H9 (cell line): ENCODE data around the gene ECEL1. TPM values are rescaled to one million over a fixed set of nuclear protein-coding genes. Genes with fewer than 3 reads are reported as not detected.

Experiments
- DNase-seq: peaks from one replicate; pipeline ENCODE4 v3.0.0-alpha.2; 2017
- H2AFZ ChIP-seq: one replicate; pipeline ENCODE4 v1.6.1; 2013; ENCODE audit warnings: mild to moderate bottlenecking, low read length, control low read depth, moderate library complexity
- H2AK5ac ChIP-seq: 2 replicates; pipeline ENCODE4 v1.6.1; 2013; ENCODE audit warnings: low read length, control low read depth, mixed read lengths; ENCODE audit not compliant: insufficient read length
- H2BK120ac ChIP-seq: one replicate; pipeline ENCODE4 v1.6.1; 2013; ENCODE audit warnings: low read depth, mild to moderate bottlenecking, low read length, control low read depth, inconsistent platforms; ENCODE audit not compliant: poor library complexity, severe bottlenecking
- H2BK12ac ChIP-seq: 2 replicates; pipeline ENCODE4 v1.6.1; 2013; ENCODE audit warnings: low read length, control low read depth, mixed read lengths, low read depth; ENCODE audit not compliant: insufficient read length
- H2BK15ac ChIP-seq: 2 replicates; pipeline ENCODE4 v1.6.1; 2013; ENCODE audit warnings: low read depth, low read length, control low read depth
- H2BK20ac ChIP-seq: one replicate; pipeline ENCODE4 v1.6.1; 2013; ENCODE audit warnings: low read depth, mild to moderate bottlenecking, low read length, control low read depth, inconsistent platforms; ENCODE audit not compliant: poor library complexity, severe bottlenecking
- H2BK5ac ChIP-seq: 2 replicates; pipeline ENCODE4 v1.6.1; 2013; ENCODE audit warnings: low read length, control low read depth, mixed read lengths; ENCODE audit not compliant: insufficient read length
- H3K14ac ChIP-seq: 2 replicates; pipeline ENCODE4 v1.6.1; 2013; ENCODE audit warnings: low read length, control low read depth; ENCODE audit not compliant: insufficient read depth
- H3K18ac ChIP-seq: 2 replicates; pipeline ENCODE4 v1.6.1; 2013; ENCODE audit warnings: low read depth, mild to moderate bottlenecking, mixed read lengths, low read length, control low read depth; ENCODE audit not compliant: insufficient read length
- H3K23ac ChIP-seq: 2 replicates; pipeline ENCODE4 v1.6.1; 2013; ENCODE audit warnings: low read length, control low read depth, mixed read lengths, low read depth; ENCODE audit not compliant: insufficient read length
- H3K23me2 ChIP-seq: 2 replicates; pipeline ENCODE4 v1.6.1; 2013; ENCODE audit warnings: low read depth, mild to moderate bottlenecking, mixed read lengths, low read length, control low read depth; ENCODE audit not compliant: insufficient read length, poor library complexity, severe bottlenecking
- H3K27ac ChIP-seq: 2 replicates; pipeline ENCODE4 v1.5.1; 2013; ENCODE audit warnings: low read length, control low read depth, mixed read lengths, low read depth; ENCODE audit not compliant: insufficient read length
- H3K27me3 ChIP-seq: 2 replicates; pipeline ENCODE4 v1.6.1; 2013; ENCODE audit warnings: low read length, control low read depth, inconsistent platforms; ENCODE audit not compliant: insufficient read depth
- H3K4ac ChIP-seq: 2 replicates; pipeline ENCODE4 v1.6.1; 2013; ENCODE audit warnings: low read depth, mild to moderate bottlenecking, control low read depth, inconsistent platforms, low read length, moderate library complexity
- H3K4me1 ChIP-seq: 2 replicates; pipeline ENCODE4 v1.6.1; 2013; ENCODE audit warnings: low read length, control low read depth, inconsistent platforms; ENCODE audit not compliant: insufficient read depth
- H3K4me2 ChIP-seq: 2 replicates; pipeline ENCODE4 v1.6.1; 2013; ENCODE audit warnings: low read length, control low read depth, mixed read lengths; ENCODE audit not compliant: insufficient read length, insufficient read depth
- H3K56ac ChIP-seq: 2 replicates; pipeline ENCODE4 v1.6.1; 2013; ENCODE audit warnings: low read depth, mild to moderate bottlenecking, mixed read lengths, low read length, control low read depth; ENCODE audit not compliant: insufficient read length
- H3K79me1 ChIP-seq: 2 replicates; pipeline ENCODE4 v1.6.1; 2013; ENCODE audit warnings: low read depth, mild to moderate bottlenecking, moderate library complexity, low read length, control low read depth, inconsistent platforms; ENCODE audit not compliant: insufficient read depth, poor library complexity, severe bottlenecking
- H3K79me2 ChIP-seq: 2 replicates; pipeline ENCODE4 v1.6.1; 2013; ENCODE audit warnings: low read length, control low read depth, inconsistent platforms; ENCODE audit not compliant: insufficient read depth
- H3K9ac ChIP-seq: 2 replicates; pipeline ENCODE4 v1.6.1; 2013; ENCODE audit warnings: low read length, control low read depth, mixed read lengths; ENCODE audit not compliant: insufficient read length; ENCODE audit errors: extremely low read depth
- H3K9me3 ChIP-seq: one replicate; pipeline ENCODE4 v1.6.1; 2013; ENCODE audit warnings: low read depth, low read length, inconsistent platforms; ENCODE audit not compliant: control insufficient read depth
- H3T11ph ChIP-seq: one replicate; pipeline ENCODE4 v1.6.1; 2013; ENCODE audit warnings: mild to moderate bottlenecking, low read length, control low read depth, inconsistent platforms
- H4K20me1 ChIP-seq: one replicate; pipeline ENCODE4 v1.6.1; 2013; ENCODE audit not compliant: control insufficient read depth, insufficient read length, insufficient read depth
- H4K5ac ChIP-seq: 2 replicates; pipeline ENCODE4 v1.6.1; 2013; ENCODE audit warnings: low read depth, mild to moderate bottlenecking, mixed read lengths, low read length, control low read depth; ENCODE audit not compliant: insufficient read length
- H4K8ac ChIP-seq: replicated peaks from 2 replicates; pipeline ENCODE4 v1.6.1; 2013; ENCODE audit warnings: low read length, control low read depth, mixed read lengths, low read depth; ENCODE audit not compliant: insufficient read length
- H4K91ac ChIP-seq: 2 replicates; pipeline ENCODE4 v1.6.1; 2013; ENCODE audit warnings: low read depth, mild to moderate bottlenecking, moderate library complexity, mixed read lengths, low read length, control low read depth; ENCODE audit not compliant: insufficient read length
- H3K27ac Mint-ChIP-seq, 3 experiments: 2 replicates in 2 of 3; 3 replicates in 1 of 3; pipeline ENCODE4 v1.8.0; 2020 to 2021; ENCODE audit warnings: mixed read lengths in 3 of 3, mild to moderate bottlenecking in 1 of 3, moderate library complexity in 1 of 3
- H3K27me3 Mint-ChIP-seq: 2 replicates; pipeline ENCODE4 v1.8.0; 2021; ENCODE audit warnings: low read depth, mild to moderate bottlenecking, moderate library complexity, mixed read lengths
- H3K36me3 Mint-ChIP-seq, 3 experiments: 2 replicates in 2 of 3; 3 replicates in 1 of 3; pipeline ENCODE4 v1.8.0; 2020 to 2021; ENCODE audit warnings: low read depth in 3 of 3, mixed read lengths in 3 of 3; ENCODE audit not compliant: insufficient read depth in 1 of 3
- H3K4me1 Mint-ChIP-seq, 2 experiments: 2 replicates each; pipeline ENCODE4 v1.8.0; 2020; ENCODE audit warnings: mixed read lengths in 2 of 2
- H3K4me3 Mint-ChIP-seq, 2 experiments: 2 replicates in 1 of 2; 3 replicates in 1 of 2; pipeline ENCODE4 v1.8.0; 2020 to 2021; ENCODE audit warnings: mild to moderate bottlenecking in 2 of 2, mixed read lengths in 2 of 2, moderate library complexity in 1 of 2
- H3K9me3 Mint-ChIP-seq, 2 experiments: 2 replicates in 1 of 2; 3 replicates in 1 of 2; pipeline ENCODE4 v1.8.0; 2020; ENCODE audit warnings: mild to moderate bottlenecking in 2 of 2, mixed read lengths in 2 of 2, moderate library complexity in 1 of 2
- CTCF ChIP-seq: fragments of 200-600 bp; sonication (generic); conservative IDR thresholded peaks from 3 replicates; pipeline ENCODE4 v1.8.0; 2021; ENCODE audit warnings: antibody characterized with exemption, mild to moderate bottlenecking
- WGBS: extraction: QIAGEN DNeasy Blood & Tissue Kit; methylation state at CpG from one replicate; pipeline ENCODE4 v1.1.7; 2013; ENCODE audit warnings: missing lambda C conversion rate, low lambda C conversion rate, mixed read lengths; ENCODE audit not compliant: insufficient read length; ENCODE audit errors: extremely low coverage; 5-methylcytosine and 5-hydroxymethylcytosine counted together
- total RNA-seq: library from RNA; stranded (reverse); gene quantifications from 2 replicates; pipeline ENCODE4 v1.2.1, GENCODE V29; 2021

Gene ECEL1
- total RNA-seq, 1 experiment from 2014 or later, result 8.4 TPM

- TF ChIP-seq CTCF, result no peak
- Histone ChIP-seq H3K56ac (no peak overlapping the region), H3K79me2 (no peaks in the 10 kb centered on the region), H3K4ac (no peak overlapping the region), H2BK12ac (no peak overlapping the region), H3K23ac (no peak overlapping the region), H3K27ac (no peak overlapping the region), H3K23me2 (peaks cover 9% of the 10 kb centered on the region), H2BK15ac (no peak overlapping the region), H2AK5ac (no peak overlapping the region), H3K4me1 (peaks cover 2% of the 10 kb centered on the region; the same call in 1 of the 2 replicates), H4K5ac (no peak overlapping the region), H2AFZ (no peak overlapping the region), H3K18ac (no peak overlapping the region), H3K79me1 (no peaks in the 10 kb centered on the region), H2BK20ac (no peak overlapping the region), H4K20me1 (no peaks in the 10 kb centered on the region), H4K8ac (no peak overlapping the region), H3K27me3 (peaks cover 34% of the 10 kb centered on the region), H4K91ac (no peak overlapping the region), H3T11ph (no peak overlapping the region), H3K4me2 (no peak overlapping the region), H3K9me3 (no peaks in the 10 kb centered on the region), H3K14ac (no peak overlapping the region), H2BK120ac (no peak overlapping the region), H2BK5ac (no peak overlapping the region), H3K9ac (no peak overlapping the region)
- peaks cover 22 to 44% of the 10 kb centered on the region in 2 experiments for H3K4me1 Mint-ChIP-seq
- H3K36me3 Mint-ChIP-seq, result peaks cover 0 to 8% (median 0%) of the 10 kb centered on the region in 3 experiments; a peak in 3 of 7 replicates
- no CpG with 5 or more reads among the region's 5 CpGs for WGBS
- no peaks in the 10 kb centered on the region; a peak in 1 of 5 replicates for H3K9me3 Mint-ChIP-seq
- no peak for DNase-seq
- peak overlapping the region in 1 of 2 experiments; percentile 63; a peak in 2 of 5 replicates for H3K4me3 Mint-ChIP-seq
- peaks cover 76% of the 10 kb centered on the region for H3K27me3 Mint-ChIP-seq
- no peak overlapping the region; a peak in 1 of 7 replicates for H3K27ac Mint-ChIP-seq
Measured at GRCh38 chr2:232488721-232489300, 1.2 kb upstream of the ECEL1 start.
